Stimulated activated naive CD8-positive, alpha-beta T cell treated with anti-CD3 and anti-CD28 coated beads, Interleukin-15, Interleukin-2, amounts not matched to agents 100 ng/mL and 50 ng/mL, for 24 hours (primary cell): ENCODE measurements around the gene GRIN1.

ENCODE experiments used
- H3K27ac Mint-ChIP-seq: one replicate; pipeline ENCODE4 v1.8.0; 2021; ENCODE audit warnings: mild to moderate bottlenecking, mixed read lengths
- H3K27me3 Mint-ChIP-seq: one replicate; pipeline ENCODE4 v1.8.0; 2021; ENCODE audit warnings: mixed read lengths
- H3K36me3 Mint-ChIP-seq: one replicate; pipeline ENCODE4 v1.8.0; 2021; ENCODE audit warnings: low read depth, mixed read lengths
- H3K4me1 Mint-ChIP-seq: one replicate; pipeline ENCODE4 v1.8.0; 2021; ENCODE audit warnings: low read depth, mixed read lengths
- H3K4me3 Mint-ChIP-seq: one replicate; pipeline ENCODE4 v1.8.0; 2021; ENCODE audit warnings: mild to moderate bottlenecking, mixed read lengths
- H3K9me3 Mint-ChIP-seq: one replicate; pipeline ENCODE4 v1.8.0; 2021; ENCODE audit warnings: mixed read lengths

The GRIN1 gene

DNA sequence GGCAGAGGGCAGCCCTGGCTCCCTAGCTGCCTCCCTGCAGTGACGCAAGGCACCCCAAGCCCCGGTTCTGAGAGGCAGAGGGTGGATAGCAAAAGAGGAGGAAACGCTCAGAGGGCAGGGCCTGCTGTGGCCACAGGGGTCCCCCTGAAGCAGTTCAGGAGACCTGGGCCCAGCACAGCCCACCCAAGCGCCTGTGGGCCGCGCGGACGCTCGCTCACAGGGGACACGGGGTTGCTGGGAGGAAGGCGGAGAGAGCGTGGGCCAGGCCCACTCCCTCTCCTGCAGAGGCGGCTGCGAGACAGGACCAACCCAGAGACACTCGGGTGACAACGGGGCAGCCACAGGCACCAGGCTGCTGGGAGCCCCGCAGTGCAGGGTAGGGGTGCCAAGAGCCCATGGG, 40.8 kb downstream of the GRIN1 start:
- H3K36me3 Mint-ChIP-seq: peaks cover 22% of the 10 kb centered on the region
- no peaks in the 10 kb centered on the region for H3K4me1 Mint-ChIP-seq
- no peaks in the 10 kb centered on the region for H3K27me3 Mint-ChIP-seq
- no peak overlapping the region for H3K4me3 Mint-ChIP-seq
- H3K9me3 Mint-ChIP-seq: no peaks in the 10 kb centered on the region
- no peak overlapping the region for H3K27ac Mint-ChIP-seq

DNA sequence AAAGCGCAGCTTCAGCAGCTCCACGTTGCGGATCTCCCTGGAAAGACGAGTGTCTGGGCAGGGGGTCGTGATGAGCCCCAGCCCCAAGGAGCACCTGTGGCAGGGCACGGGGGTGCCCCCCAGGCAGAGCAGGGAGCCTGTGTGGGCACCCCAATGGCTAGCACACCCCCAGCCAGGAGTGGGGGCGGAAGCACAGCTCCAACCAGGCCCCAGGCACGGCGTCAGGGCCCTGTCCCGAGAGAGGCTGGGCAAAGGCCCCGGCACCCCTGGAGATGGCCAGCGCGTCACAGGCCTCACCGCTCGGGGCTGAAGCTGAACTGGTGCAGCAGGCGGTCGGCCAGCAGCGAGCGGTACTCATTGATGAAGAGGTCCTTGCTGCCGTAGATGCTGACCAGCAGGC, 41.5 kb downstream of the GRIN1 start:
- H3K27me3 Mint-ChIP-seq: no peaks in the 10 kb centered on the region
- peaks cover 25% of the 10 kb centered on the region for H3K36me3 Mint-ChIP-seq
- H3K4me3 Mint-ChIP-seq: no peak overlapping the region
- H3K27ac Mint-ChIP-seq: no peak overlapping the region
- H3K9me3 Mint-ChIP-seq: no peaks in the 10 kb centered on the region
- no peaks in the 10 kb centered on the region for H3K4me1 Mint-ChIP-seq

GRCh38 chr9:137181680-137182079, 42.7 kb downstream of the GRIN1 start:
- Mint-ChIP-seq H3K27ac (no peak overlapping the region), H3K36me3 (peaks cover 25% of the 10 kb centered on the region), H3K9me3 (no peaks in the 10 kb centered on the region), H3K4me3 (no peak overlapping the region), H3K4me1 (peaks cover 7% of the 10 kb centered on the region), H3K27me3 (no peaks in the 10 kb centered on the region)

GRCh38 chr9:137182836-137183235, 43.9 kb downstream of the GRIN1 start:
- no peaks in the 10 kb centered on the region for H3K27me3 Mint-ChIP-seq
- H3K4me1 Mint-ChIP-seq: peaks cover 18% of the 10 kb centered on the region
- no peak overlapping the region for H3K27ac Mint-ChIP-seq
- H3K9me3 Mint-ChIP-seq: no peaks in the 10 kb centered on the region
- H3K36me3 Mint-ChIP-seq: peaks cover 20% of the 10 kb centered on the region
- no peak overlapping the region for H3K4me3 Mint-ChIP-seq

DNA sequence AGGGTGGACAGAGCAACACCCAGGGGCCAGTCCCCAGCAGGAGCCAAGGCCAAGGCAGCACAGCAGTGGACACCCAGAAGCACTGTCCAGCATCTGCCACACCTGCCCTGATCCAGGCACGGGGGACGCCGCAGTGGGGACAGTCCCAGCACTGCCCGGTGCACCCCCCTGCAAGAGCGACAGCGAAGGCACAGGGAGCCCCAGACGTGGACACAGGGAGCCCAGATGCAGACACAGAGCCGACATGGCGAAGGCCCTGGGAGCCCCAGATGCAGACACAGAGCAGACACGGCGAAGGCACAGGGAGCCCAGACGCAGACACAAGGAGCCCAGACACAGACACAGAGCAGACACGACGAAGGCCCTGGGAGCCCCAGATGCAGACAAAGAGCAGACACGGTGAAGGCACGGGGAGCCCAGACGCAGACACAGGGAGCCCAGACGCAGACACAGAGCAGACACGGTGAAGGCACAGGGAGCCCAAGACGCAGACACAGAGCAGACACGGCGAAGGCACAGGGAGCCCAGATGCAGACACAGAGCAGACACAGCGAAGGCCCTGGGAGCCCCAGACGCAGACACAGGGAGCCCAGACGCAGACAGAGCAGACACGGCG, 45.1 kb downstream of the GRIN1 start:
- Mint-ChIP-seq H3K27ac (no peak overlapping the region), H3K27me3 (no peaks in the 10 kb centered on the region), H3K4me3 (no peak overlapping the region), H3K4me1 (peaks cover 21% of the 10 kb centered on the region), H3K9me3 (no peaks in the 10 kb centered on the region), H3K36me3 (peaks cover 20% of the 10 kb centered on the region)

DNA sequence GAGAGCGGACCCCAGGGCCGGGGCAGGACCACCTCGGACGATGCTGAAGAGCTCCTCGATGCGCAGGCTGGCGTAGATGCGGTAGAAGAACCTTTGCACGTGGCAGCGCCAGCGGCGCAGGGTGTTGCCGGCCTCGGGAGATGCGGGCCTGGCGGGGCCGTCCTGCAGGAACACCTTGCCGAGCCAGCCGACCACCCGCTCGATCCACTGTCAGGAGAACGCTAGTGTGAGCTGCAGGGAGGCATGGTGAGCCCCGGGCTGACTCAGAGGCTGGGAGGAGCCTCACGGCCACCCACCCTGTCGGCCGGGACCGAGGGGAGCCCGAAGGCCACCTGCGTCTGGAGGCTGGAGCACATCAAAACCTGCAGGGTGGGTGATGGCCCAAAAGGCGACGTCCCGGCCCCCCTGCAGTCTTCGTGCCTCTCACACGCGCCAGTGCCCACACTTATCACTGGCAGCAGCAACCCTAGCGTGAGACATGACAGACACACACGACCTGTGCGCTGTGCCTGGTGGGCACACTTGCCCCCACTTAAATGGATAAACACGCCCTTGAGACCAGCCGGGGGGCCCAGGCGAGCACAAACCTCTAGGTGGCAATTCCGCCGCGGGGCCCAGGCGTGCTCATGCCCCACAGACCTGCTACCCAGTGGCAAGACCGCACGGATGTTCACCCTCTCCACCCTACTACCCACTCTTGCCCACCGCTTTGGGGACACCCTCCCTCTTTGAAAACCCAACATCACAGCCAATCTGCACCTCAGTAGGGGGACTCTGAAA, 46.1 kb downstream of the GRIN1 start:
- Mint-ChIP-seq H3K4me1 (peaks cover 28% of the 10 kb centered on the region), H3K9me3 (no peaks in the 10 kb centered on the region), H3K27ac (no peak overlapping the region), H3K27me3 (no peaks in the 10 kb centered on the region), H3K36me3 (peaks cover 20% of the 10 kb centered on the region), H3K4me3 (no peak overlapping the region)

DNA sequence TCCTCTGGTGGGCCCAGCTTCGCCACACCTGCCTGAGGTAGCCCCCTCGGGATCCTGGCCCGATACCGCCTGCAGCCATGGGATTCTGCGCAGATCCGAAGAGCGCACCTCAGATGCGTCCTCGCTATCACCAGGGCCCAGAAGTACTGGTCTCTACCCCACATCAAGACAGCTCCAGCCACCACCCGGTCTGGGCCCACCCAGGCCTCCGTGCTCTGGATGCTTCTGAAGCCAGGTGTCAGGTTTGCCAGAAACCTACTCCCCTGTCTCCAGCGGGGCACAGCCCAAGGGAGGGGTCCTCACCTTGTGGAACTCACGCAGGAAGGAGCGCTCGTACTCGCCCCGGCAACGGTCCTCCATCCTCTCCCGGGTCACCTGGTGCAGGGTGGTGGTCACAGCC, 47.0 kb downstream of the GRIN1 start:
- no peaks in the 10 kb centered on the region for H3K27me3 Mint-ChIP-seq
- no peak overlapping the region for H3K27ac Mint-ChIP-seq
- peaks cover 20% of the 10 kb centered on the region for H3K36me3 Mint-ChIP-seq
- H3K4me3 Mint-ChIP-seq: no peak overlapping the region
- H3K4me1 Mint-ChIP-seq: peaks cover 33% of the 10 kb centered on the region
- no peaks in the 10 kb centered on the region for H3K9me3 Mint-ChIP-seq

GRCh38 chr9:137186385-137186784, 47.4 kb downstream of the GRIN1 start:
- Mint-ChIP-seq H3K27me3 (no peaks in the 10 kb centered on the region), H3K9me3 (no peaks in the 10 kb centered on the region), H3K36me3 (peaks cover 20% of the 10 kb centered on the region), H3K27ac (peak overlapping the region; percentile 55), H3K4me3 (peak overlapping the region; percentile 95), H3K4me1 (peaks cover 36% of the 10 kb centered on the region)

DNA sequence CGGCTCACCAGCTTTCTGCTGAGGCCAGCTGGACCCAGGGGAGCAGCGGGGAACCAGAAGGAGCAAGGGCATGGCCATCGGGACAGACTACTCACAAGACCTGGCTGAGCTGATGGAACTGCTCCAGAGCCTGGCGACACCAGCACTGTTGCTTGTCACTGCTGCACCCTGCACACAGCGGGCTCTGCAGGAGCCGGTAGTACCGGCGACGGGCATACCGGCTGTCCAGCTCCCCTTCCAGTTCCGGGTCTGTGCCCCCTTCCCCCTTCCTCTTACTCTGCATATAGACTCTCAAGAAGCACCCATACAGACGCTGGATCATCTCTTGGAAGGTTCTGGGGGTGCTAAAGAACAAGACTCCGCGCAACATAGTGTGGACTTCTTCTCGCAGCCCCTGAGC, 48.4 kb downstream of the GRIN1 start:
- no peaks in the 10 kb centered on the region for H3K9me3 Mint-ChIP-seq
- peaks cover 36% of the 10 kb centered on the region for H3K4me1 Mint-ChIP-seq
- peak overlapping the region; percentile 95 for H3K4me3 Mint-ChIP-seq
- no peaks in the 10 kb centered on the region for H3K27me3 Mint-ChIP-seq
- H3K36me3 Mint-ChIP-seq: peaks cover 16% of the 10 kb centered on the region
- peak overlapping the region; percentile 89 for H3K27ac Mint-ChIP-seq

- Mint-ChIP-seq H3K27me3 (no peaks in the 10 kb centered on the region), H3K36me3 (peaks cover 14% of the 10 kb centered on the region), H3K27ac (peak overlapping the region; percentile 89), H3K4me3 (peak overlapping the region; percentile 95), H3K9me3 (no peaks in the 10 kb centered on the region), H3K4me1 (peaks cover 36% of the 10 kb centered on the region)
These were observed 49.1 kb downstream of the GRIN1 start for GRCh38 chr9:137188086-137188489.

DNA sequence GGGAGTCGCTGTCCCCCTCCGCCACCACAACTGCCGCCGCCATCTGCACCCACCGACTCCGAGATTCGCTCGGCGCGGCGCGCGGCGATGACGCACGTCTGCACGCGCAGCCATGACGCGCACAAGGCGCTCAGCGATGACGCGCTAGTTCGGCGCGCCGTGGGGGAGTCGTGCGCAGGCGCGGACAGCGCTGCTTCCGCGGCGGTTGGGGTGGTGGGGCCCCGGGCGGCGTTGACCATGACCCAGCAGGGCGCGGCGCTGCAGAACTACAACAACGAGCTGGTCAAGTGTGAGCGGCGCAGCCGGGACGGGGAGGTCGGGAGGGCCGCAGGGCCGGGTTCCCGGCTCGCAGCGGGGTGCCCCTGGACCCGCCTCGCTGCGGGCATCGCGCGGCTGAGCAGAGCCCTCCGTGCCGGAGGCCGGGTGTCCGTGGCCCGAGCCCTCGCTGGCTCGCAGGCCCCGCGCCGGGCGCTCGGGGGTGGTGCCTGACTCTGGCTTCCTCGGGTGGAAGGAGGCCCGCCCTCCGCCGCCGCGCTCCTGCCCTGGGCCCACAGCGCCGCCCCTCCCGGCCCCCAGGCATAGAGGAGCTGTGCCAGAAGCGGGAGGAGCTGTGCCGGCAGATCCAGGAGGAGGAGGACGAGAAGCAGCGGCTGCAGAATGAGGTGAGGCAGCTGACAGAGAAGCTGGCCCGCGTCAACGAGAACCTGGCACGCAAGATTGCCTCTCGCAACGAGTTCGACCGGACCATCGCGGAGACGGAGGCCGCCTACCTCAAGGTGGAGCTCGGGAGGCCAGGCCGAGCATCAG, 49.7 kb downstream of the GRIN1 start, which contains the start of the genes ANAPC2 and SSNA1:
Gene ANAPC2, minus strand, starts transcription at position 71 of the 807 bp plus-strand sequence. Its CDS starts 28 bp downstream, at position 43.
Gene SSNA1, plus strand, starts transcription at position 187 of the 807 bp plus-strand sequence. Its CDS starts 51 bp downstream, at position 238.
- Mint-ChIP-seq H3K36me3 (peaks cover 9% of the 10 kb centered on the region), H3K27me3 (no peaks in the 10 kb centered on the region), H3K4me1 (peaks cover 36% of the 10 kb centered on the region), H3K9me3 (no peaks in the 10 kb centered on the region), H3K27ac (peak within 1 kb of the TSS; percentile 93), H3K4me3 (peak within 1 kb of the TSS; percentile 95)

DNA sequence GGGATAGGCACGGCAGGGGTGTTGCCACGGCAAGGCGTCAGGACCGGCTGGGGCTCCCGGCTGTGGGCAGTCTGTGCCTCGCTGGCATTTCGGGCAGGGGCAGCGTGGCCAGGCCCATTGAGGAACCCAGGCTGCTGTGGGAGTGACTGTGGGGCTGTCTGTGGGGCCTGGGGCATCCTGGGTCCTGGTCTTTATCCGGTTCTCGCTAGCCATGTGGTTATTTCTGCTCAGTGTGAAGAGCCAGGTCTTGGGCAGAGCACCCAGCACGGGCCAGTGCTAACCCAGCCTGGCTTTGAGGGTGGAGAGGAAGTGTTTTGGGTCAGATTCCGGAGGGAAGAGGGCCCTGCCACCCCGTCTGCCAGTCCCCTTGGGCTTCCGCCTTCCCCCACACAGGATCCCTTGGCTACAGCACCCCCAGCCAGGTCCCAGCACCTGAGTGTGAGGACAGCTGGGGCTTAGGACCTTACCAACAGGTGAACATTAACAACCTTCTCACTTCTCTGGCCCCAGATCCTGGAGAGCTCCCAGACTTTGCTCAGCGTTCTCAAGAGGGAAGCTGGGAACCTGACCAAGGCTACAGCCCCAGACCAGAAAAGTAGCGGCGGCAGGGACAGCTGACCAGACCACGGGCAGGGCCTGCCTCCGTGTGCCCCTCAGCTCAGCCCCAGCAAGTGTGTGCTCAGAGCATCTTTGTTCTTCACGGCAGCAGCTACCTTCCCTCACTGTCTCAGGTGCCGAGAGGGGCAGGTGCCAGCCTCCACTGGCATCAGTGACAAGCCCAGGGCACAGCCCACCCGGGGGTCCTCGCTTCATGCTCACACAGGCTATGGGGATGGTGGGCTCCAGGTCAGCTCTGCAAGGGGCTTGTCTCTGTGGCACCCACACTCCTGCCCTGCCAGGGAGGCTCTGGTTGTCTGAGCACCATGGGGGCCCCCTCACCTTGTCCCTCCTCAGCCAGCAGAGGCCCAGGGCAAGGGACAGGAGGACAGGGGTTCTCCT, 50.6 kb downstream of the GRIN1 start:
- H3K27ac Mint-ChIP-seq: peak overlapping the region; percentile 93
- peaks cover 36% of the 10 kb centered on the region for H3K4me1 Mint-ChIP-seq
- H3K4me3 Mint-ChIP-seq: peak overlapping the region; percentile 95
- no peaks in the 10 kb centered on the region for H3K9me3 Mint-ChIP-seq
- H3K27me3 Mint-ChIP-seq: no peaks in the 10 kb centered on the region
- H3K36me3 Mint-ChIP-seq: peaks cover 4% of the 10 kb centered on the region

- H3K4me3 Mint-ChIP-seq: peak overlapping the region; percentile 95
- H3K27ac Mint-ChIP-seq: peak overlapping the region; percentile 65
- peaks cover 36% of the 10 kb centered on the region for H3K4me1 Mint-ChIP-seq
- H3K27me3 Mint-ChIP-seq: no peaks in the 10 kb centered on the region
- no peaks in the 10 kb centered on the region for H3K9me3 Mint-ChIP-seq
- H3K36me3 Mint-ChIP-seq: peaks cover 2% of the 10 kb centered on the region
These were observed 51.4 kb downstream of the GRIN1 start for GRCh38 chr9:137190315-137190856.

GRCh38 chr9:137191245-137191644, 52.3 kb downstream of the GRIN1 start:
- no peak overlapping the region for H3K4me3 Mint-ChIP-seq
- no peaks in the 10 kb centered on the region for H3K9me3 Mint-ChIP-seq
- H3K4me1 Mint-ChIP-seq: peaks cover 33% of the 10 kb centered on the region
- H3K27me3 Mint-ChIP-seq: no peaks in the 10 kb centered on the region
- H3K36me3 Mint-ChIP-seq: no peaks in the 10 kb centered on the region
- no peak overlapping the region for H3K27ac Mint-ChIP-seq
